ENCODE results near the gene ITPR1. TPM values are rescaled to one million over a fixed set of nuclear protein-coding genes. Genes with fewer than 3 reads are reported as not detected.

The ITPR1 gene
- total and polyA plus RNA-seq, 2 experiments from 2014 or later, result 6.8 to 21.0 TPM

GRCh38 chr3:4818986-4819693 lies 326.0 kb downstream of the ITPR1 start:
- no peak for DNase-seq (ENCODE audit: low spot score)
- Histone ChIP-seq H3K36me3 (ENCODE audit: insufficient read depth) (no peaks in the 10 kb centered on the region), H3K27ac (ENCODE audit: low read depth) (no peak overlapping the region), H4K20me1 (replicated peaks; ENCODE audit: insufficient read depth) (no peaks in the 10 kb centered on the region), H3K9me2 (ENCODE audit: insufficient read depth) (no peaks in the 10 kb centered on the region), H3K4me2 (no peak overlapping the region), H3K79me2 (replicated peaks; ENCODE audit: insufficient read depth) (no peaks in the 10 kb centered on the region), H3K4me3 (no peak overlapping the region), H3F3A (replicated peaks; ENCODE audit: low read depth) (no peaks in the 10 kb centered on the region), H2AFZ (no peak overlapping the region), H3K27me3 (ENCODE audit: insufficient read depth) (no peaks in the 10 kb centered on the region), H3K4me1 (ENCODE audit: insufficient read depth) (no peaks in the 10 kb centered on the region; the same call in 1 of the 2 replicates)
- H3K4me1 Mint-ChIP-seq, result peaks cover 8% of the 10 kb centered on the region
- no peak for ATAC-seq
- H3K4me3 Mint-ChIP-seq, result no peak overlapping the region
- peaks cover 4% of the 10 kb centered on the region for H3K27me3 Mint-ChIP-seq (ENCODE audit: insufficient read depth, low read depth, poor library complexity)
- no peak for TF ChIP-seq ZNF331 (CRISPR knock-in tag; IDR thresholded peaks at IDR 0.05; ENCODE audit: low read depth)
- no peak for TF ChIP-seq ZNF462 (CRISPR knock-in tag; IDR thresholded peaks at IDR 0.05)
- TF ChIP-seq JUNB (IDR thresholded peaks at IDR 0.05; ENCODE audit: unreplicated experiment), result no peak
- no peak for TF ChIP-seq EZH2phosphoT487 (IDR thresholded peaks at IDR 0.05; ENCODE audit: unreplicated experiment)
- no peak for TF ChIP-seq STAT1 (IDR thresholded peaks at IDR 0.05; ENCODE audit: unreplicated experiment)
- TF ChIP-seq CTCF (conservative IDR thresholded peaks at IDR 0.05; ENCODE audit: low read depth in 2 of 2), result no peak
- TF ChIP-seq REST (IDR thresholded peaks at IDR 0.05; ENCODE audit: unreplicated experiment), result no peak
- no peak for TF ChIP-seq POLR2AphosphoS5 (IDR thresholded peaks at IDR 0.05; ENCODE audit: low read depth)
- TF ChIP-seq NANOG (IDR thresholded peaks at IDR 0.05; ENCODE audit: borderline replicate concordance), result no peak
- no peak for TF ChIP-seq ZNF114 (CRISPR knock-in tag; IDR thresholded peaks at IDR 0.05)
- TF ChIP-seq ETS1 (IDR thresholded peaks at IDR 0.05), result no peak
- TF ChIP-seq EZH2 (IDR thresholded peaks at IDR 0.05; ENCODE audit: low read depth, unreplicated experiment), result no peak
- TF ChIP-seq CREB1 (CRISPR knock-in tag; IDR thresholded peaks at IDR 0.05; ENCODE audit: low read depth), result no peak
- peaks cover 35% of the 10 kb centered on the region for H3K36me3 Mint-ChIP-seq (ENCODE audit: low read depth)
- no peak overlapping the region; the same call in 1 of the 2 replicates for H3K27ac Mint-ChIP-seq
- H3K9me3 Mint-ChIP-seq, result peaks cover 17% of the 10 kb centered on the region

Data from GM23338 (cell line).